Measurements from ENCODE around the gene TANGO2. TPM values are rescaled to one million over a fixed set of nuclear protein-coding genes. Genes with fewer than 3 reads are reported as not detected.
"Not testable (repeated sequence)": the region's sequence is repeated elsewhere in the genome, so short reads cannot be mapped to it uniquely, and the experiment has no call there.

TANGO2 gene
- polyA plus RNA-seq, 4 donors, result 9.4 to 14.4 (median 10.8) TPM

DNA sequence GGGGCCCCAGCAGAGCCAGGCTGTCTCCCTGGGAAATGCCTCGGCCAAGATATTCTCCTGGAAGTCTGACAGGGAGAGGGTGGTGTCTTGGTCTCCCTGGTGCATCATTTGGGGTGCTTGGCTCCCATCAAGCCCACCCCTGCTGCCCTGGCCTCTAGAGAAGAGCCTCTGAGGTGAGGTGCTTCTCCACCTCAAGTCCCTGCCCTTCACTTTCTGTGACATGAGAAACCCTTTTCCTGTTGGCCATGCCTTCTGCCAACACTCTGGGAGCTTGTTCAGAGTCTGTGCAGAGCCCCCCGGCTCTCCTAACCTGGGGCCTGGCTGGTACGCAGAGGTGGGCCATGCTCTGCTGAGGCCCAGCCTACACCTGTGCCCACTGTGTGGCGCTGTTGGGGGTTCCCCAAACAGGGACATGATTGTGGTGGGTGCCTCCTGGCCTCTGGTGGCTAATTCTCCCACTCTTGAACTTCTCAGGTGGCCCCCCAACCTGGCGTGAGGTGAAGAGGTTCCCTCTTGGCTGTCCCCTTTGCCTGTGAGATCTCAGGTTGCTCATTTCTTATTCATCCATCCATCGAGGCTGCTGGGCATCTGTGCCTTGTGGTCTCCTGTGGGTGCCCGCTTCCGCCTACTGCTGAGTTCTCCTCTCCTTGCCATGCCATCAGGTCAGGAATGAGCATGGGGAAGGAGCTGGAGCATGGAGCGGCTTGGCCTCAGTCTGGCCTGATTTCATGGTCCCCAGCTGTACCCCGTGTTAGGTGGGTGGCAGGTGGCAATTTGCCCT, 40.0 kb downstream of the TANGO2 start:
- DNase-seq (ENCODE audit: low read depth in 4 of 4, low spot score in 3 of 4), result no peak

DNA sequence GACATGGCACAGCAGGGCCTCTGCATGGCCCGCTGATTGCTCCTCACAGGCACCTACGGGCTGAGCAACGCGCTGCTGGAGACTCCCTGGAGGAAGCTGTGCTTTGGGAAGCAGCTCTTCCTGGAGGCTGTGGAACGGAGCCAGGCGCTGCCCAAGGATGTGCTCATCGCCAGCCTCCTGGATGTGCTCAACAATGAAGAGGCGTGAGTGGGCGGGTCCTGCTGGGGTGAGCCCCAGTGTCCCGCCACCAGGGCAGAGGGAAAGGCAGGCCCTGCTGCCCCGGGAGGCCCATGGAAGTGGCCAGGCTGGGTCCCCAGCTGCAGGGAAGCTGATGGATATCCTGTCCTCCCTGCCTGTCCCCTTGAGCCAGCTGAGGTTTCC, 40.6 kb downstream of the TANGO2 start:
- DNase-seq (ENCODE audit: low read depth in 4 of 4, low spot score in 3 of 4), result no peak

DNA sequence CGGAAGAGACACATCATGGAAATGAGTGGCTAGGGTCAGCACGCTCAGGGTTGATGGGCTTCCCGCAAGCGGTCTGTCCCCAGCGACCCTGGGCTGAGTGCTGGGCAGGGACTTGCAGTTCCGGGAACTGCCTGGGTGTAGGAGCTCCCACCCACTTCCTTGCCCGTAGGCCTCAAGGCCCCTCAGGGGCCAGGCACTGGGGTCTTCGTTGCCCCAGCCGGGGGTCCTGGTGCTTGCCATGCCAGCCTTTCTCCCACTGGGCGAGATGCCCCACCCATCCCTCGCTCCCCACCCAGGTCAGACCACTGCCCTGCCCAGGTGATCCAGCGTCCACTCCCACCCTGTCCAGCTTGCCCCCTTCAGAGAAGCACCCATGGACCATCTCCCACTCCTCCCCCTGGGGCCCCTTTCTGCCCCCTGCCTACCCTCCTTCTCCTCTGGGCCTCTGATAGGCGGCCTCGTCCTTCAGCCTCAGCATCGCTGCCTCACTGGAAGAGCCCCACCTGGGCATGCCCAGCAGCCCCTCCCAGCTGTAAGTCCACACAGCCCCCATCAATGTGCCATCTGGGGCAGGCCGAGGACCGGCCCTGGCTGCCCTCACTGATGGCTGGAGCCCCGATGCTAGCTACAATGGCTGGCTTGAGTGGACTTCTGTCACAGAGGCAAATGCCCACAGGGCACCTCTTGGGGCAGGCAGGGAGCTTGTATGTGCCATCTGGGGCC, 41.3 kb downstream of the TANGO2 start:
- DNase-seq (ENCODE audit: low read depth in 4 of 4, low spot score in 3 of 4), result no peak

- DNase-seq (ENCODE audit: low read depth in 4 of 4, low spot score in 3 of 4), result no peak
Measured at GRCh38 chr22:20062766-20063083, 41.8 kb downstream of the TANGO2 start.

DNA sequence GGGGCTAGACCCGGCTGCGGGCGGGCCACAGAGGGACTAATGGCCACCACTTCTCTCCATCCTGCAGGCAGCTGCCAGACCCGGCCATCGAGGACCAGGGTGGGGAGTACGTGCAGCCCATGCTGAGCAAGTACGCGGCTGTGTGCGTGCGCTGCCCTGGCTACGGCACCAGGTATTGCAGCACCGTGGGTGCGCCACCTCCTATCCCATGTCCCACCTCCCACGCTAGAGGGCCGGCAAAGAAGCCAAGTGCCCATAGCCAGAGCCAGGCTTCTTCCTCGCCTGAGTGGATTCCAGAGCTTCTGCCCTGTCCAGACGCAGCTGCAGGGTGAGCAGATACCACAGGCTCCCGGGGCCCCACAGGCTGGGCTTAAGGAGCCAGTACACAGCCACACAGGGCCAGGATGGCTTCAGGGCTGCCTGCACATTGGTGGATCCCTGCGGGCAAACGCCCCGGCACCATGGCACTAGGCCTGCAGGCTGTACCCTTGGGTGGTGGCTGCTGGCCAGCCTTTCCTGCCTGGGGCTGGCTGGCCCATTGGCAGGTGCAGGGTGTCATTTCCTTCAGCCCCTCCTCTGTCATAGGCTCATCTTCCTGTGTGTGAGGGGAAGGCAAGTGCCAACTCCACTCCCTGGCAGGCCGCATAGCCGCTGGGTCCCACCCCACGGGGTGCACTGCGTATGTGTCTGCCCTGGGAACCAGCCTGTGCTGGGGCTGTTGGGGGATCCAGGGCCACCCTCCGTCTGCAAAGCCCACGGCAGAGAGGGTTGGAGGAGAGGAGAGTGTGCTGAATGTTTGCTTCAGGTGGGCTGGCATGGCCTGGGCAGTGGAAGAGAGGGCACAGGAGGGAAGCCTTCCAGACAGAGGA, 42.6 kb downstream of the TANGO2 start:
- no peak for DNase-seq (ENCODE audit: low read depth in 4 of 4, low spot score in 3 of 4)

- DNase-seq (ENCODE audit: low read depth in 4 of 4, low spot score in 3 of 4), result no peak
Measured at GRCh38 chr22:20064140-20064480, 43.2 kb downstream of the TANGO2 start.

- DNase-seq (ENCODE audit: low read depth in 4 of 4, low spot score in 3 of 4), result no peak
Measured at GRCh38 chr22:20064545-20065262, 43.8 kb downstream of the TANGO2 start.

DNA sequence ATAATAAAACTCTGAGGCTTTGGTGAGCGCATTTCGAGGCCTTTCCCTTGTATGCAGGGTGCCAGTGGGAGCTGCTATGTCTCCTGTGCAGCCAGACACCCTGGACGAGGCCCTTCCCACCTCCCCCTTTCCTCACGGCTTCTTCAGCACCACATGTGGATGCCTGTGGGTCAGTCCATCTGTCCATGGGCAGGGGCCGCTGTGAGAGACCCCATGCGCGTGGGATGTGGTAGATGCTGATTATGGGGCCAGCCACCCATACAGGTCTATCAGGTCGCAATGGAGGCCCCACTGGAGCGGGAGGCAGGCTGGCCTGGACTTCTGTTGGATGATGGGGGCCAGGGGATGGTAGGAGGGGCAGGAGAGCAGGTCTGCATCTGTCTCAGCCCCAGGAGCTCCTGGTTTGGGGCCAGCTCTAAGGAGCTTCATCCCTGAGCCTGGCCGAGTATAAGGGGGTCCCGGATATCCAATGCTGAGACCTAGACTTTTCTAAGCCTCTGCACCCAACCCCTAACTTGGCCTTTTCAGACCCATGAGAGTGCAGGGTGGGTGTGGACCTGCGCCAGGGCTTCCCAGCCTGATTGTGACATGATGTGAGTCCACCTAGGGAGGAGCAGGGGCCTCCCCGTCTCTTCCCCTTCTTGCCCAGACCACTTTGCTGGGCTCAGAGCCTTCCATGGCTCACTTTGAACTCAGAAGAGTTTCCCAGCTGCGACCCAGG, 45.1 kb downstream of the TANGO2 start:
- no peak for DNase-seq (ENCODE audit: low read depth in 4 of 4, low spot score in 3 of 4)

- DNase-seq (ENCODE audit: low read depth in 4 of 4, low spot score in 3 of 4), result no peak
Measured at GRCh38 chr22:20066617-20067383, 45.9 kb downstream of the TANGO2 start.

GRCh38 chr22:20067384-20067682, 46.4 kb downstream of the TANGO2 start:
- DNase-seq (ENCODE audit: low read depth in 4 of 4, low spot score in 3 of 4), result not testable (repeated sequence)

GRCh38 chr22:20068640-20069039, 47.7 kb downstream of the TANGO2 start:
- DNase-seq (ENCODE audit: low read depth in 4 of 4, low spot score in 3 of 4), result no peak

DNA sequence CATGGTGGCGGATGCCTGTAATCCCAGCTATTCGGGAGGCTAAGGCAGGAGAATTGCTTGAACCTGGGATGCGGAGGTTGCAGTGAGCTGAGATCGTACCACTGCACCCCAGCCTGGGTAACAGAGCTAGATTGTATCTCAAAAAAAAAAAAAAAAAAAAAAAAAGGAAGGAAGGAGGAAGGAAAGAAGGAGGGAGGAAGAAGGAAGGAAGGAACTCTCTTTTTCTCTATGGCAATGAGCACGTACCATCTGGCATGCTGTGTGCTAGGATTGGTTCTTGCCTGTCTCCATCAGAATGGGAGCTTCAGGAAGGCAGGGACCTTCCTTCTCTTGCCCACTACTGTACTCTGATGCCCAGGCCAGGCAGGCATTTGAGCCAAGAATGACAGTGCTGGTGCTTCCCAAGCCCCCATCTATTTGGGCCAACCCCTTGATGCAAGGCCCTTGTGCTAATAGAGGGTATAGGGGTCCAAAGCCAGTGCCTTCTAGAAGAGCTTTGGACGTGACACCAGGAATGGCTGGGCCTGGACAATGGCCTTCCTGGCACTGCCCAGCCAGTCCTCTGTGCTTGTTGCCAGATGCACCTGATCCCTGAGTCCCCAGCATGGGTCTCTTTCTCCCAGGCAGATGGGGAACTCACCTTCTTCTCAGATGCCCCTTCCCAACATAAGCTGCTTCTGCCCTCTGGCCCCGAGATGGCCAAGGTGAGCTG, 48.6 kb downstream of the TANGO2 start:
- no peak for DNase-seq (ENCODE audit: low read depth in 4 of 4, low spot score in 3 of 4)

GRCh38 chr22:20071524-20071972, 50.6 kb downstream of the TANGO2 start:
- DNase-seq (ENCODE audit: low read depth in 4 of 4, low spot score in 3 of 4), result no peak

DNA sequence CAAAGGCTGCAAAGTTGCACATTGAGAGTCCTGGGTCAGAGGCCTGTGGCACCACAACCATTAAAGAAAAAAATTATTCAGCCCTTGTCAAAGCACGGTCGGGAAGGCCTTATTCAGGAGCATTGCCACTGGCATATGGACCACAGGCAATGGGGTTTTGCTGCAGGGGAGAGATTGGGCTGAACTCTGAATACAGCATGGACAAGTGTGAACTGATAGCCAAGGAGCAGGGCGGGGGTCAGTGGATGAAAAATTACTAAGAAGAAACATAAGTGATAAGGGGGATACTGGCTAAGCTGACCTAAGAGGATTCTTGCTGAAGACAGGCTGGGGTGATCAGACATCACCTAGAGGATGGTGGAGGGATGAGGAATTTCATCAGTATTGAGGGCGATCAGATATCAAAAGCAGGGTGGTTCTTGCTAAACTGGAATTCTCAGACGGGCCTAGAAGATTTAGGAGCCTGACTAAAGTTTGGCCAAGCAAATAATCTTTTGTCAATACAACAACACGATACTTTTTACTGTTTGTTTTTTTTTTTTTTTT, 55.8 kb downstream of the TANGO2 start:
- DNase-seq (ENCODE audit: low read depth in 4 of 4, low spot score in 3 of 4), result no peak

DNA sequence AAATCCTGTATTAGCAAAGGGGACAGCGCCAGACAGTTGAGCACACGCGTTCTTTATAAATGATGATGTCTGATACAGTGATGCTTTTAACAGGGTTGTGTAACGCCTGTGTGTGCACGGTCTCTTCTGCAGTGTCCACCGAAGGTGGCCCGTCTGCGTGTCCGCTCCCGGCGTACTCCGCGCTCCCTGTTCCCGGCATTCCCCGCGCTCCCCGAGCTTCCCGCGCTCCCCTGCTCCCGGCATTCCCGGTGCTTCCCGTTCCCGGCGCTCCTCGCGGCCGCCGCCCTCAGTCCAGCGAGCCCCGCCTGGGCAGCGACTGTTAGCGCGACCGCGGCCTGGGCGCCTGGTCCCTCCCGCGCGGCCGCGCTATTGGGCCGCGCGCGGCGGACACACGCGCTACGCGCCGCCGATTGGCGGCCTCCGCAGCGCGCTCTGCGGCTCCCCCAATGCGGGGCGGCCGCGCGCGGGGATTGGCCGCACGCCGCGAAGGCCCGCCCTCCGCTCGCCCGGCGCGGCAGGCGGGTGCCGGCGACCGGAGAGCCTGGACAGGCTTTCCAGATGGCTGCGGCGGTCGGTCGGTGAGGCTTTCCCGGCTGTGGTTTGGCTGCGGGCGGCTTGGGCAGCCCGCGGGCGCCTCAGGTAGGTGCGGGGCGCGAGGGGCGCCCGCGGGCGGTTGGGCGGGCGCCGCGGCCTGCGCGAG, 59.0 kb downstream of the TANGO2 start, which contains the start of gene DGCR8:
DGCR8 (plus strand) TSS at position 497 of the 700 bp plus-strand sequence. CDS start 5,723 bp downstream, outside the sequence.
- DNase-seq (ENCODE audit: low read depth in 4 of 4, low spot score in 3 of 4), result peak; percentile 90 to 95 (median 94)

- DNase-seq (ENCODE audit: low read depth in 4 of 4, low spot score in 3 of 4), result peak in 3 of 4 donors; percentile 3 to 33 (median 8)
Measured at GRCh38 chr22:20080445-20080775, 59.5 kb downstream of the TANGO2 start.

DNA sequence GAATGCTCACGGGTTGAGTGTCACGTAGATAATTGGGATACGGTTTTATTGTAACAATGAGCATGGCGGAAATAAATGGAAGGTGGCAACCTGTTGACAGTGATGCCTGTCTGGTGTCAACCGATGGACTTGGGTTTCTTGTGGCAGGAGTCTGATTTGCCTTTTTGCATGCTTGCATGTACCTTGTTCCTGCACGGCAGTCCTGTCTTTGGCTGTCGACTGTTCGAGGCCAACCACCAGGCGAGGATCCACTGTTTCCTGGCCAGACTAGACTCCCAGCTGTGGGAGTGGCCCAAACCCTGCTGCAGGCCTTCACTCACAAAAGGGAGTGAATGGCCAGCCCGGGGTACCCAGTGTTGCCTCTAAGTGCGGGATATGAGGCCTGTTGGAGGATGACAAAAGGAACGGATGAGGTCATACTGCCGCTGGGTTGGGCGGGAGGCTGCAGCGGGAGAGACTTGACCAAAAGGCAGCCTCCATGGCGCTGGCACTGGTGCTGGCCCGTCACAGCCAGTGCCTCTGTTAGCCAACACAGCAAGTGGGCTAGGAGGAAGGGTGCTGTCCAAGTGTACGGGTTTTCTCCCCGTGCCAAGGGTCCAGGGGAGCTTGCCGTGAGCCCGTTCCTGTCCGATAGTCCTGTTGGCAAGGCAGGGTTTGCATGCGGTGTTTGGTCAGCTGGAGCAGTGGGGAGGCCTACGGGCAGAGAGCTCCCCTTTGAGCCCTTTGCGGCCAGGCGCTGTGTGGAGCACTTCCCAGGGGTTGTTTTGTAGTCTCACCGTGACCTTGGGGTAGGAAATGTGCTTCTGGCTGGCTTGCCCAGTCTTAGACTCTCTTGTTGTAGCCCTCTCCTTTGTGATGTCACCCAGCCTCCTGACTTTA, 60.1 kb downstream of the TANGO2 start:
- peak in 3 of 4 donors; percentile 12 to 16 (median 13) for DNase-seq (ENCODE audit: low read depth in 4 of 4, low spot score in 3 of 4)

Data from right renal pelvis (tissue), 4 donors.